GM18505 (cell line): ENCODE measurements around the gene PARD3B.

Experiments used
- ATAC-seq: cut with Tn5 transposase; IDR thresholded peaks from one replicate; pipeline ENCODE4 v1.9.1; 2021; ENCODE audit not compliant: unreplicated experiment
- POLR2A ChIP-seq: IDR thresholded peaks from 4 replicates; pipeline ENCODE4 v1.6.1; 2011; ENCODE audit warnings: borderline replicate concordance; ENCODE audit not compliant: insufficient read depth, insufficient read length; ENCODE audit errors: extremely low read depth

Gene PARD3B

DNA sequence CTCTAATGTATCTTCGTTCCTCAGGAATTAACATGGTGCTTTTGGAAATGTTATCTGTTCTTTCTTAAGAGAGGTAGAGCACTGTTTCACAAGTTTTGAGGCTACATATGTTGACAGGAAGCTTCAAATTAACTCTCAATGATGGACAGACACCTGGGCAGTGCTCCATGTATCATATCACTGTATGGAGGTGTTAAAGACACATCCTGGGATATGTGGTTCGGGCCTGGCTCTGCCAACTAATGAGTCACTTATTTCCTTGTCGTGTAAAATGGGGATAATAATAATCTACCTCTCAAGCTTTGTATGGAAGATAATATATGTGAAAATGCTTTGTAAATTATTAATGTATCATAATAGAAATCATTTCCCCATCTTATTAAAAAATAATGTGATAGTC is 90.2 kb downstream of the PARD3B start:
- ATAC-seq: no peak
- no peak for TF ChIP-seq POLR2A

GRCh38 chr2:204638471-204639194 is 93.4 kb downstream of the PARD3B start:
- no peak for ATAC-seq
- no peak for TF ChIP-seq POLR2A

DNA sequence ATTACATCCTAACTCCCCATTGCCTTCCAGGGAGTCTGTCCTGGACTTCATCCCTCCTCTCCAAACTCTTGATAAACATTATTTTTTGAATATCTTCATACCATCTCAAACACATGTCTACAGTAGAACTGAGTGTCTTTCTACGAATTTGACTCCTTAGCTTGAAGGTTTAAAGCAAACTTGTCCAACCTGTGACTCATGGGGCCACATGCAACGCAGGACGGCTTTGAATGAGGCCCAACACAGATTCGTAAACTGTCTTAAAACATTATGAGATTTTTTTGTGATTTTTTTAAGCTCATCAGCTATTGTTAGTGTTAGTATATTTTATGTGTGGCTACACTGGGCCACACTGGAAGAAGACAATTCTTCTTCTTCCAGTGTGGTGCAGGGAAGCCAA is 98.1 kb downstream of the PARD3B start:
- TF ChIP-seq POLR2A: no peak
- no peak for ATAC-seq

DNA sequence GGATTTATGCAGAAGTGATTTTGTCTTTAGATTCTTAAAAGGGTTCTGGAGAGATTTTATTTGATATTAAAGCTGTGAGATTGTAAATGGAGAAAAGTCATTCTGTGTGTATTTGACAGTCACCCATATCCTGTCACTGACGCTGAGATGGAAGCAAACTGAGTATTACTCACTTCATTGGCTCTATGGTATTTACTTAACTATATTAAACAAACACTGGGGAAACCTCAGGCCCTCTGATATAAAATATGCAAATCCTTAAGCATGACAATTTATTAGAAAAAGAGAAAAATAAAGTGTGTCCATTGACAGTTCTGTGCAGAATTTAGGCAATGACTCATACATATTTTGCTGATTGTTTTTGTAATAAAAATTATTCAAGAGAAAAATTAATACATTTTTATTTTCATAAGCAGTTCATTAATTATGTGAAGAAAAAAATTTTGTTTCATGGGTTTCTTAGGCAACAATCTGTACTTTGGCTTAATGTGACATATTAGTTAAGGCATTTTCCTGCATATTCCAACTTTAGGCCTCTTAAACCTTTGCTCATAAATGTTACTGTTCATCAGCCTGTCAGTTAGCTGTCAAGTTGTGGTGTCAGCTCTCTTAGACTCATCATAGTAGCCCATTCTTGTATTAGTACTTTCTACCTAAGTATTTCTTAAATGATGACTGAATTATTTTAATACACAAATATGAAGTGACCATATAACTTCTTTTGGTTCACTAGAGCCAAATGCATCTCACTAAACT is 99.9 kb downstream of the PARD3B start:
- no peak for ATAC-seq
- no peak for TF ChIP-seq POLR2A

GRCh38 chr2:204647626-204648025 is 102.4 kb downstream of the PARD3B start:
- no peak for TF ChIP-seq POLR2A
- ATAC-seq: no peak

GRCh38 chr2:204650611-204651010 is 105.3 kb downstream of the PARD3B start:
- ATAC-seq: no peak
- no peak for TF ChIP-seq POLR2A

DNA sequence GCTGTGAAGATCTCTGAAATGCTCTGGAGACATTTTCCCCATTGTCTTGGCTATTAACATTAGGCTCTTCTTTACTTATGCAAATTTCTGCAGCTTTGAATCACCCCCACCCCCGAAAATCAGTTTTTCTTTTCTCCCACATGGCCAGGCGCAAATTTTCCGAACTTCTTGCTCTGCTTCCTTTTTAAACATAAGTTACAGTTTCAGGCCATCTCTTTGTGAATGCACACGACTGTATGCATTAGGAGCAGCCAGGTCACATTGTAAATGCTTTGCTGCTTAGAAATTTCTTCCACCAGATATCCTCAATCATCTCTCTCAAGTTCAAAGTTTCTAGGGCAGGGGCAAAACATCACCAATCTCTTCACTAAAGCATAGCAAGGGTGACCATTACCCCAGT is 106.8 kb downstream of the PARD3B start:
- no peak for ATAC-seq
- TF ChIP-seq POLR2A: no peak

GRCh38 chr2:204654669-204655068 is 109.4 kb downstream of the PARD3B start:
- no peak for ATAC-seq
- no peak for TF ChIP-seq POLR2A

- ATAC-seq: no peak
- no peak for TF ChIP-seq POLR2A
Measured at GRCh38 chr2:204655101-204655500, 109.8 kb downstream of the PARD3B start.

DNA sequence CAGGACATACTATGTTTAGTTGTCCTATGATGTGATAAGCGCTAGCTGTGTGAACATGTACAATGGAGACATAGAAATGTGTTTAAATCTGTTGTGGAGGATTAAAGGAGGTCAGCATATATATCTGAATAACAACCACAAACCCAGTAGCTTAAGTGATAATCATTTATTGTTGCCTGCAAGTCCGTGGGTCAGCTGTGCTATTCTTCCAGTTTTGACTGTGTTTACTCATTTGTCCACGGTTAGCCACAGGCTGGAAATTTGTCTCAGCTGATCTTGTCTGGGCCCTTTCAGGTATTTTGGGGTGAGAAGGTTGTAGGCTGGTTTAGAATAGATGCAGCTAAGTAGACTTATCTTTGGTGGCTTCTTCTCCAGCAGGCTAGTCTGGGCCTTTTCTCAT is 110.4 kb downstream of the PARD3B start:
- ATAC-seq: no peak

DNA sequence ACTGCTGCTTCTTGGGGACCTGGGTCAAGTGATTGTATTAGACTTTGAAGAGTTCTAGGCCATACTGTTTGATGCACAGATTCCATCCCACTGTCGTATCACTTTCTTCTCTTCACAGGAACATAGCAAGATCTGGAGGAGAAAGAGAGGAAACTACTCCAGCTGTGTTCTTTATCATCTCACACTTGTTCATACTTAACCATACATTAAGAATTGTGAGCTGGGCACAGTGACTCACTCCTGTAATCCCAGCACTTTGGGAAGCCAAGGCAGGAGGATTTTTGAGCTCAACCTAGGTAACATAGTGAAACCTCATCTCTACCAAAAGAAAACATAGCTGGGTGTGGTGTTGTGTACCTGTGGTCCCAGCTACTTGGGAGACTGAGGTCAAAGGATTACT is 111.7 kb downstream of the PARD3B start:
- no peak for TF ChIP-seq POLR2A

More for the DNA sequence above, 110.4 kb downstream of the PARD3B start:
- no peak for TF ChIP-seq POLR2A

DNA sequence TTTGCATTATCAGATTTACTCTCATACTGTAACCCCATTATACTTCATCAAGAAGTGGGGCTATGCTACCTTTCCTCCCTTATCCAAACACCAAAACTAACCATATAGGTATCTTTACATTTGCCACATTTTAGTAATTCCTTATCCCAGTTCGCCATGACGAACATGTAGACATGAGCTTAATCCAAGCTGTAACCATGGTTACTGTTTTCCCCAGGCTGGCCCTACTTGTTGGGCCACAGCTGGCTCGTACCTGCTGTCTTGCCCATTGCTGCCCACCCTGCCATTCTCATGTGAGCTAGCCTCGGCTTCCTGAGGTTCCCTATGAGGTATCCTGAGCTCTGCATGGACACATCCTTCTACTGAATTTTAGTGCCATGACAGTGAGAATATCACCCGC is 117.7 kb downstream of the PARD3B start:
- TF ChIP-seq POLR2A: no peak
- no peak for ATAC-seq

More for the DNA sequence above, 111.7 kb downstream of the PARD3B start:
- ATAC-seq: no peak

DNA sequence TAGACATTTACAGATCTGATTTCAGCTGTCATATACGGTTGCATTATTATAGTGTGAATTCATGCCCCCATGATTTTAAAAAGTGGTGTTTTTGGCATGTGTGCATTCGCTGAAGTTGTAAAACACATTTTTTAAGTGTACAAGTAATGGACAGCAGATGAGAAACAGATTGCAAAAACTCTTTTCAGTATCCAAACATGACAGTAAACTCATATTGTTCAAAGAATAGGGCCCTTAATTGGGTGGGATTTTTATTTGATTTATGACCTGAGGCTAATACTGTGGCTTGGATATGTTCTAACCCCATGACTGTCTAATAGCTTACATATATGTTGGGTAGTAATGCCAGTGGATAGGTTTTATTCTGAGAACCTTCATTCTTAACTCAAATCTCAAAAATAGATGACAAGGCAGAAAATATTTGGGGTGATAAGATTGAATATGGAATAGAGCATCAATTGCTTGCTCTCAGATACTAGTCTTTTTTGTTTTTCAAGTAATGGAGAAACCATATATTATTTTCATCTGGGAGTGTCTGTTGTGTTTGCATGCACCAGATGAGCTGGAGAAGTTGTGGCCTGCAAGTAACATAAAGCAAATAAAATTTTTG is 118.6 kb downstream of the PARD3B start:
- ATAC-seq: no peak
- TF ChIP-seq POLR2A: no peak

GRCh38 chr2:204664708-204665121 is 119.4 kb downstream of the PARD3B start:
- no peak for ATAC-seq
- no peak for TF ChIP-seq POLR2A
